Measurements from ENCODE around the gene ARHGEF40.
"Not testable (repeated sequence)": the region's sequence is repeated elsewhere in the genome, so short reads cannot be mapped to it uniquely, and the experiment has no call there.

ARHGEF40 gene

DNA sequence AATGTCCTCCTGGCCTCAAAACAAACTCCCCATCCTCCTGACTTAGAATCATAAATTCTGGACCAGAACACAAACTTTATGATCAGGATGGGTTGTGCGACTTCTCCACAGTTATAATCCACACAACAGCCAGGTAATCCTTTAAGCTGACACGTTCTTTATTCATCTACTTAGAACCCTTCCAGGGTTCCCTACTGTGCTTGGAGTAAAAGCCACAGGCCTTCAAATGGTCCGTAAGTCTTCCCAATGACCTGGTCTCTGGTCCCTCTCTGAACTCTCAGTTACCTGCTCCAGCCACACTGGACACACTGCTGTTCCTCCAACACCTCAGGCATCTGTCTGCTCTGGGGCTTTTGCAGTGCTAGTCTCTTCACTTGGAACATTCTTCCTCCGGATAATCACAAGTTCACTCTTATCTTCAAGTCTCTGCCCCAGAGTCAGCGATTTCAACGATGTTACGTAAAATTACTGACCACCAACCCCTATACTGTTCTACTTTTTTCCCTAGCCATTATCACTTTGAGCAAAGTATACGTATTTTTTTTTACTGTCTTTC is 29.7 kb upstream of the ARHGEF40 start:
- DNase-seq: no peak

GRCh38 chr14:21040941-21041340 is 29.2 kb upstream of the ARHGEF40 start:
- not testable (repeated sequence) for DNase-seq

DNA sequence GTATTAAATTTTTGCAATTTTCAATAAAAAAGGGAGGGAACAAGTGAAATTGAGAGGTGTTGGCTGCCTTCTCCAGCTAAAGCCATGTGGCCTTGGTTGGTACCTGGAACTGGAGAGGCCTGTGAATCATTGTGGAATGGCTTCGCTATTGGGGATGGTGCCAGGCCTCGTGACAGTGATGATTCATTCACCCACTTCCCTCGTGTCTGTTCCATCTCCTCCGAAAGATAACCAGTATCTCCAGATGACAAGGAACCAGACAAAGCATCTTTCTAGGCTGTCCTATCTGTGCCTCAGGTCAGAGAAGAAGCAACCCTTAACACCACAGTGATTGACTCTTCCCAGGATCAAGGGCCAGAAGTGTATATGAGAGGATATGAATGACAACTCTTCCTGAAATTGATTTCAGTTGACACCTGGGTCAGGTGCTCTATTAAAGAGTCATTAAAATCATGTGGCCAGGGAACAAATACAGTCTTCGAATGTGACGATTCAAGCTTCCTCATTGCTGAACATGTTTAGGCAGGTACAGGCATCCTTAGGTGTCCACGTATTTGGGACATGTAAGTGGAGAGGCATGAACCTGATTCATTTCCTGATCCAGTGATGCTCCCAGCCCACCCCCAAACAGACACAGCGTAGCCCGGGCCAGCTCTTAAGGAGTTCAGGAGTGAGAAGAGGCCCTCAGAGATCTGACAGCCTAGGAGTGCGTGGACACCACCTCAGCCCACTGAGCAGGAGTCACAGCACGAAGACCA is 28.2 kb upstream of the ARHGEF40 start, which contains the start of gene RNASE7:
Gene RNASE7 (plus strand): TSS at position 687 of the 758 bp plus-strand sequence. CDS start 631 bp downstream, outside the sequence.
- DNase-seq: no peak

DNA sequence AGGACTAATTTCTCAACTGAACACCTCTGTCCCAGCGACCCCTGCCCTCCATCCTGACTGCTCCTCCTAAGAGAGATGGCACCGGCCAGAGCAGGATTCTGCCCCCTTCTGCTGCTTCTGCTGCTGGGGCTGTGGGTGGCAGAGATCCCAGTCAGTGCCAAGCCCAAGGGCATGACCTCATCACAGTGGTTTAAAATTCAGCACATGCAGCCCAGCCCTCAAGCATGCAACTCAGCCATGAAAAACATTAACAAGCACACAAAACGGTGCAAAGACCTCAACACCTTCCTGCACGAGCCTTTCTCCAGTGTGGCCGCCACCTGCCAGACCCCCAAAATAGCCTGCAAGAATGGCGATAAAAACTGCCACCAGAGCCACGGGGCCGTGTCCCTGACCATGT is 27.2 kb upstream of the ARHGEF40 start:
- no peak for DNase-seq

DNA sequence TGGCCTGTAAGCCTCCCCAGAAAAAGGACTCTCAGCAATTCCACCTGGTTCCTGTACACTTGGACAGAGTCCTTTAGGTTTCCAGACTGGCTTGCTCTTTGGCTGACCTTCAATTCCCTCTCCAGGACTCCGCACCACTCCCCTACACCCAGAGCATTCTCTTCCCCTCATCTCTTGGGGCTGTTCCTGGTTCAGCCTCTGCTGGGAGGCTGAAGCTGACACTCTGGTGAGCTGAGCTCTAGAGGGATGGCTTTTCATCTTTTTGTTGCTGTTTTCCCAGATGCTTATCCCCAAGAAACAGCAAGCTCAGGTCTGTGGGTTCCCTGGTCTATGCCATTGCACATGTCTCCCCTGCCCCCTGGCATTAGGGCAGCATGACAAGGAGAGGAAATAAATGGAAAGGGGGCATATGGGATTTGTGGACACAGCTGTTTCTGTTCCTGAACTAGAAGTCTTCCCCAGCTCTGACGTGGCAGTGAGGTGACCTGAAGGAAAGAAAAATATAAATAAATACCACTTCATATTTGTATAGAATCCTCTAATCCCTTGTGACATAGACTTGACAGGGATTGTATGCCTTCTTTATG is 26.6 kb upstream of the ARHGEF40 start:
- DNase-seq: no peak

DNA sequence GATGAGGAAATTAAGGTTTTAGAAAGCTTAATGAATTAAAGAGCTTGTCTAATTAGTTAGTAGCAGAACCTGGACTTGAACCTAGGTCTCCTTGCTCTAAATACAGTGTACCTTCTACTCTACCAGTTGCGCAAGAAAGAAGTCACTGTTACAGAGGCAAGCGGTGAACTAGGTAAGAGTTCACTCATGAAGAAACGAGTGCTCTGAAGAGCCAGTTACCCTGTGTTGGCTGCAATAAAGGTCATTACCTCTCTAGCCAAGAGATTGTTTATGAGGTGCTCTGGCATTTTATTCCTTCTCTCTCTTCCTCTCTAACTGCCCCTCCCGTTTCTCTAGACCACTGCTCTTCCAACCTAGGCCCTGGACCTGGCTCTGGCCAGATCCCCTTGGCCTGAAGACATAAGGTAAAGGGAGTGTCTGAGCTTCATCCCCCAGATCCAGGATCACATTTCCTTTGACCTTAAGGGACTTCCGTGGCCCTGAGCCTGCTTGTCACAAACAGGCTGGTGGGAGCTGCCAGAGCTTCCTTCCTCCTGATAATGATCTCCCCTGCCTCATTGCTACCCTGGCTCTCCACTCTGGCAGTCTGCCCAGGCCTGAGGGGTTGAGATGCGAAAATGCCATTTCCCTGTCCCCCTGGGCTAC is 26.0 kb upstream of the ARHGEF40 start:
- no peak for DNase-seq

DNA sequence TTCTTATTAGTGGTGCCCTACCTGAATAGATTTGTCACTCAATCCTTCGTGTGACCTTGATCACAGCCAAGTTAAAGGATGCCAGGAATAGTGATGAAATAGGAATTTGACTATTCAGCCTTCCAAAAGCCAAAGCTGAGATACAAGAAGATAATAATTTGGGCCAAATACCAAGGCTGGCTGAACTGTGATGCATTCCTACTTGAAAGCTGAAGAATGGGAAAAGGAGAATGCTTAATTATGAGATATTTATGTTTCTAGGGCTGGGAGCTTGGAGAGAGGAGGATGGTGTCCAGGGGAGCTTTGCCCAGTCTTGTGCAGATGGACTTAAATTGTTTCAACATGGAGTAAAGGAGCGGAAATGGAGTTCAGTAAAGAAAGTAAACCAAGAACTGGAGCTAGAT is 22.7 kb upstream of the ARHGEF40 start:
- DNase-seq: no peak

DNA sequence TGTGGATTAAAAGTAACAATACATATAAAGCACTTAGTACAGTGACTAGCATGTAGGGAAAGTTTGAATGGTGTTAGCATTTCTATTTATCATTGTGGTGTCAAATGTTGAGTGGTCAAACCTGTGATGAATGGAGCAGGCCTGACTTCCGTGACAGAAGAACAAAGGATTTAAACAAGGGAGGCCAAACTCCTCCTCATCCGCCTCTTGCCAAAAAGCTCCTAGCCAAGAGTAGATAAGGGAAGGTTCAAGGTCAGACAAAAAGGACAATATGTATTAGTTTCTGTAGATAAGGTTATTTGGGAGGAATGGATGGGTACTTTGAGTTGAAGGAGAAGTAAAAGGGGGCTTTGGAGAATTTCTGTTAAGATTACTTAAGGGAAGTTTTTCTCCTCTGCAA is 21.5 kb upstream of the ARHGEF40 start:
- DNase-seq: no peak

DNA sequence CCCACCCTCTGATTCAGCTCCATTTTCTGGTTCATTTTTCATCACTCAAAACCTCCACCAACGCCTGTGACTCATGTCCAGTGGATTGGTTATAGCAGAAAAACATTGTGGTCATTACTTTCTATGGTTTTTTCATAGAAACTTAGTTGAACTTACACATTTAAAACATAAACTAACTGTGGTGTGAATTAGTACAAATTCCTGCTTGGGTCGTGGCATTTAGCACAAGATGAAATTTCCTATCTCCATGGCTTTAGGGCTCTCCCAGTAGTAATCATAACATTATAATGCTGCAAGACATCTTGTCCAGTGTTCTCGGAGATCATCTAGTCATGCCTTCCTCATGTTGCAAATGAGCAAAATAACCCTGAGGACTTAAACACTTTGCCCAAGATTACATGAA is 20.8 kb upstream of the ARHGEF40 start:
- DNase-seq: no peak

- no peak for DNase-seq
Observed at GRCh38 chr14:21050597-21050996, 19.5 kb upstream of the ARHGEF40 start.

DNA sequence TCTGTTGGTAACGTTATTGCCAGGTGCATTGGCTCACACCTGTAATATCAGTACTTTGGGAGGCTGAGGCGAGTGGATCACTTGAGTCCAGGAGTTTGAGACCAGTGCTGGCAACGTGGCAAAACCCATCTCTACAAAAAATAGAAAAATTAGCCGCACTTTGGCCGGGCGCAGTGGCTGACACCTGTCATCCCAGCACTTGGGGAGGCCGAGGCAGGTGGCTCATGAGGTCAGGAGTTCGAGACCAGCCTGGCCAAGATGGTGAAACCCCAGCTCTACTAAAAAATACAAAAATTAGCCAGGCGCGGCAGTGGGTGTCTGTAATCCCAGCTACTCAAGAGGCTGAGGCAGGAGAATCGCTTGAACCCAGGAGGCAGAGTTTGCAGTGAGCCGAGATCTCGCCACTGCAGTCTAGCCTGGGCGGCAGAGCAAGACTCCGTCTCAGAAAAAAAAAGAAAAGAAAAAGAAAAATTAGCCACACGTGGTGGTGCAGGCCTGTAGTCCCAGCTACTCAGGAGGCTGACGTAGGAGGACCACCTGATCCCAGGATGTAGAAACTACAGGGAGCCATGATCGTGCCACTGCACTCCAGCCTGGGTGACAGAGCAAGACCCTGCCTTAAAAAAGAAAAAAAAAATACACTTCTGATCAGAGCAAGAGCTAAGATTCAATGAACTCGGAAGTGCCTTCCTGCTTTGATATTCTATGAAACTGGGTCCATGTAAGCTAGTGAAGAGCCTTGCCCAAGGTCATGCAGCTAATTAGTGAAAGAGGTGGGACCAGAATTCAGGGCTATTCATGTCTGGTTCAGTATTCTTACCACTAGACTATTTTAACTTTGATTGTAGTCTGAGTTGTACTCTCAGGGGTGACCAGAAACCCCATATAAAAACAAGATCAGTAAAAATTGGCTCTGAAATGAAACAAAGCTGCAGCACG is 16.7 kb upstream of the ARHGEF40 start:
- no peak for DNase-seq

GRCh38 chr14:21054123-21054767 is 15.9 kb upstream of the ARHGEF40 start:
- no peak for DNase-seq

DNA sequence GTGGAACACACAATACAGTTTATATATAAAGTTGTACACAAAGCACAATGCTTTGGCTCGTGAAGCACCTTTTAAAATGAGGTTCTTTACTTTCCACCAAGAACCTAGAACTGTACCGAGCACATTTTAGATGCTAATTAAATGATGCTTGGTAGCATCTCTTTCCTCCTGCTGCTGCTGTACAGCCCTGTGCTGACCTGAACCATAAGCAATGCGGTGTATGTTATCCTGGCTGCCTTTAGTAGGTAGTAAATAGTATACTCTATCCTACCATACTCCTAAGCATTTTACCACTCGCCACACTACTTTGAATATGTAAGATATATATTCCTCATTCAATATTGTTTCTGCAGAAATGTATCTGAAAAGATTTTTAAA is 15.3 kb upstream of the ARHGEF40 start:
- DNase-seq: no peak

GRCh38 chr14:21055432-21056117 is 14.5 kb upstream of the ARHGEF40 start:
- no peak for DNase-seq

DNA sequence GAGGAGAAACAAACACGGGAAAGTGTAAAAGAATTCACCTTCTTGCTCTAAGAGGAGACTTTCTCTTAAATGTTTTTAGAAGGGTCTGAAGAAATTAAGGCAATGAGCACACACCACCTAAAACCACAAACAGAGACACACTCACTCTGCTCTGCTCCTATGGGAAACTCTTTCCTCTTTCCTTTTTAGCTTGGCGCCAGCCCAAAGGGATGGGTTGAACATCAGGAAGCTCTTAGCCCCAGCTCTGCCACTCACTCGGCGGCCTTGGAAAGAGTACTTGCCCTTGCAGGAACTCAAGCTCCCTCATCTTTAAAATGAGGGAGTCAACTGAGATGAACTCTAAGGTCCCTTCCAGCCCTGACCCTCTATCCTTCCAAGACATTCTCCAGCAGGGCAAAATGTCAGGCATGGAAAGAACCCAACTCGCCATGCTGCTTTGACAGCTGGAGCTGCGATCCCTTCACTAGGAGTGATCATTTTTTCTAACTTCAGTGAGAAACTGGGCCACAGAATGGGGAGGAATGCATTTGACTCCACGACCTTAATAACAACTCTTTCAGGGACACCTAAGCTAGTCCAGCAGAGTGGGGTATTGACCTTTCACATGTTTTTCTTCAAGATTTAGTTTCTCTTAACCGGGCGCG is 13.5 kb upstream of the ARHGEF40 start:
- DNase-seq: no peak

GRCh38 chr14:21057803-21058675 is 12.1 kb upstream of the ARHGEF40 start, which contains the start of gene RNASE8:
Gene RNASE8, plus strand, starts transcription at chr14:21057822. Its CDS starts 71 bp downstream, at chr14:21057893.
- no peak for DNase-seq

DNA sequence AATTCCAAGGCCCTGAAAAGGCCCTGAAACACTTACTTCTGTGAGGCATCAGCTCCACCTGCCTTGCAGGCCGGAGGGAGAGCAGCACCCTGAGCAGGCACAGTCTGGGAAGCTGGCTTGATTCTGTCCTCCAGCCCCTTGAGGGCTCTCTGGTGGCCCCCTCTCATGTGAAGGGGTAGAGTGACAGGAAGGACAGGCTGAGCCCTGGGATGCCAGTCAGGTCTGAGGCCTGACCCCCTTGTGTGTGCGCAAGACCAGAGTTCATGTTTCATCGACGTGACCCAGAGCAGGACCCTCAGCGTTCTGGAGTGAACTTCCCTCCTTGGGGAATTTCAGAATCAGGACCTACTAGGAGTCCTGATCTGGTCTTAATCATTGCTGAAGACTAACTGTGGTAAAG is 11.2 kb upstream of the ARHGEF40 start:
- DNase-seq: no peak

GRCh38 chr14:21059842-21060613 is 10.1 kb upstream of the ARHGEF40 start:
- DNase-seq: no peak
